ENCODE results near the gene ERC1. TPM values are rescaled to one million over a fixed set of nuclear protein-coding genes. Genes with fewer than 3 reads are reported as not detected.

Gene ERC1
- 10 to 100 TPM; 53.2 to 53.4 TPM for total RNA-seq
- long read RNA-seq, partial matches to known transcripts, result 11 of 32 reads
- long read RNA-seq, other reads (novel, unspliced or antisense), result 21 of 32 reads

DNA sequence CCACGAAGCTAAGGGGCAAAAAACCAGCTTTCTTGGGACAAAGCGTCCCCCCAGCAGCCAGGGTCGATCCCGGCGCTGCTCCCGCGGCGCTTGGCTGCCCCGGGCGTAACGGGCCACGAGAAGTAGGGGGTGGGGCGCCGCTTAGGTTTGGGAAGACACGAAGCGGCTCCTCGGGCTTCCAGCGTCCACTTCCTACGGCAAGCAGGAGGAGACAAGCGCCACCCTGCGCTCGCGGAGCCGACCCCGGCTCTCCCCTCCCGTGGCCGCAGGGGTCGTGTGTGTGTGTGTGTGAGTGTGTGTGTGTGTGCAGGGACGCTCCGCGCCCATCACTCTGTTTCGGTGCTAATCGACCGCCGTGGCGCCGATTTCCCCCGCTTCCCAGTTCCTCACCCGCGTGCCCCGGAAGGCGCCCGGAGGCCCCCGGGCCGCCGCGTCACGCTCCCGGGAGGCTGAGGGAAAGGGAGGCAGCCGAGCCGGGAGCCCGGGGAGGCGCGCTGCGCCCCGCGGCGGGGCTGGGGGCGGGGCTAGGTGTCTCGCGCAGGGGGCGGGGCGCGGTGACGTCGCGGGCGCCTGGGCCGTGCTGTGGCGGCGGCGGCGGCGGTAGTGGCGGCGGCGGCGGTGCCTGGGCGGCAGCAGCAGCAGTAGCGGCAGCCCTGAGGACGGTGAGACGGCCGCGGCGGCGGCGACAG is at the start of gene ERC1:
ERC1 (plus strand) TSS at position 563 of the 689 bp plus-strand sequence. CDS start 36,681 bp downstream, outside the sequence.
- DNase-seq (peak; percentile 93), ATAC-seq (peak; percentile 95 to 97)
- intact Hi-C loops (cut with DNase I), result no loop called here

DNA sequence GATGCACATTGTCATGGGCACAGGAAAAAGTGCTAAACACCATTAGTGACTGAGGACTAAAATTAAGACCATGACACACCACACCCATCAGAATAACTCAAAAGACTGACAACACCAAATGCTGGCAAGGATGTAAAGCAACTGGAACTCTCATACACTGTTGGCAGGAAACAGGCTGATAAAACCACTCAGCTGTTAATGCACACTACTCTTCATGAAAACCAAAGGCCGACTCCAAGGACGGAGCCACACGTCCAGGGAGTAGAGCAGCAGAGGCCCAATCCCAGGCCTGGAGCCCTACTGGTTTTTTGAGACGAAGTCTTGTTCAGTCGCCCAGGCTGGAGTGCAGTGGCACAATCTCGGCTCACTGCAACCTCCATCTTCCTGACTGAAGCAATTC is 48.0 kb upstream of the ERC1 start:
- peak; percentile 45 to 88 for ATAC-seq
- intact Hi-C loops (cut with DNase I), result loop anchor here (10.0 kb wide), 2 partner anchors 368 to 378 kb away; no protein-coding TSS in a partner anchor

GRCh38 chr12:944211-944610 is 46.8 kb upstream of the ERC1 start:
- no peak for ATAC-seq
- intact Hi-C loops (cut with DNase I), result loop anchor here (10.0 kb wide), 2 partner anchors 369 to 379 kb away; no protein-coding TSS in a partner anchor
- DNase-seq, result no peak

More for the DNA sequence above, 48.0 kb upstream of the ERC1 start:
- no peak for DNase-seq

GRCh38 chr12:946212-946611 is 44.8 kb upstream of the ERC1 start:
- ATAC-seq, result no peak
- DNase-seq, result no peak
- intact Hi-C loops (cut with DNase I), result loop anchor here (5.0 to 10.0 kb wide), 3 partner anchors 146 to 381 kb away; no protein-coding TSS in a partner anchor

DNA sequence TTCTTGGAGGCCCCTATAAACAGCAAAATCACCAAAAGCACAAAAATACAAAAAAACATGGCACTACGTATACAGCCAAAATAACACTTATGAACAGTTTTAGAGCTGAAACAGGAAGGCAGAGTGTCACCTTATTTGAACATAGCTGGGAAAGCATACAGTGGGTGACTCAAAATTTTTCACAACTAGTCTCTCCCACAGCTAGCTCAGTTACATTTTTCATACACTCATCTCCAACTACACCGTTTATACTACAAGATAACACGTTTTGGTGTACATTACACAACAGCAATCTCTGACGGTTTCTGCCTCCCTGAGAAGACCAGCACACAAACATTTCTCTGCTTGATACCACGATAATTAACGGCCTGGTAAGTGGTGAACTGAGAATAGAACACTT is 44.4 kb upstream of the ERC1 start:
- intact Hi-C loops (cut with DNase I), result loop anchor here (5.0 to 10.0 kb wide), 3 partner anchors 146 to 382 kb away; no protein-coding TSS in a partner anchor
- DNase-seq, result no peak
- ATAC-seq, result no peak

- intact Hi-C loops (cut with DNase I), result loop anchor here (5.0 to 10.0 kb wide), 3 partner anchors 144 to 383 kb away; no protein-coding TSS in a partner anchor
- ATAC-seq (no peak), DNase-seq (no peak)
These were observed 42.8 kb upstream of the ERC1 start for GRCh38 chr12:948238-948637.

DNA sequence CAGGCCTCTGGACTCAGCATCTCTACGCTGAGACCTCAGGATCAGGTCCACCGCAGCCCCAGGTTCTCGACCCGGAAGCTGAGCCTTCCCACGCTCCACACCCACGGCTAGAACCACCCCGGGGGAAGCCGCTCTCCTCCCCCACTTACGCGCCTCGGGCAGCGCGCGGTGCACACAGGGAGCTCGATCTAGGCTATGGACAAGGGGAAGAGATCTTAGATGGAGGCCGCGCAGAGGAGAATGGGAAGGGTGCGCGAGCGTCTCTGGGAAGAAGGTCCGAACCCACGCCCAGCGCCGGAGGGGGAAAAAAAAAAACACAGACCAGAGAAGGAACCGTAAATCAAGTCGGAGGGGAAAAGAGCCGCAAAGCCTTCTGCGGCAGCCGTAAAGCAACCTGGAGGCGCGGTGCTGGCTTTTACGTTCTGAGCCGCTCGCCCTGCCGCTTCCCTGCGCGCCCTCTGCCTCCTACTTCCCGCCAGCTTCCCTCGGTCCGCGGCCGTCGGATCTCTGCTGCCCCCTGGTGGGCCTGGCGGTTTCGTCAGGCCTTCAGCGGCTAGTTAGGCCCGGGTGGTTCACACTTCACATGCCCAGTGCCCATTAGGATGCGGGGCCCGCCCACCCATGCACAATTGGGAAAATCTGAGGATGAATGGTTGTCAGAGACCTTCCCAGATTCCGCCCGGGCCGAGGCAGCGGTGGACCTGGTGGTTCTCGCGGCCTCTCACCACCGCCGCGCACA is 41.4 kb upstream of the ERC1 start, which contains the start of gene RAD52:
RAD52 (minus strand) TSS at position 242 of the 739 bp plus-strand sequence. CDS start 16,636 bp downstream, outside the sequence.
- peak; percentile 97 to 98 for ATAC-seq
- DNase-seq, result peak; percentile 98
- intact Hi-C loops (cut with DNase I), result loop anchor here (5.0 to 10.0 kb wide), 3 partner anchors 143 to 385 kb away; no protein-coding TSS in a partner anchor

DNA sequence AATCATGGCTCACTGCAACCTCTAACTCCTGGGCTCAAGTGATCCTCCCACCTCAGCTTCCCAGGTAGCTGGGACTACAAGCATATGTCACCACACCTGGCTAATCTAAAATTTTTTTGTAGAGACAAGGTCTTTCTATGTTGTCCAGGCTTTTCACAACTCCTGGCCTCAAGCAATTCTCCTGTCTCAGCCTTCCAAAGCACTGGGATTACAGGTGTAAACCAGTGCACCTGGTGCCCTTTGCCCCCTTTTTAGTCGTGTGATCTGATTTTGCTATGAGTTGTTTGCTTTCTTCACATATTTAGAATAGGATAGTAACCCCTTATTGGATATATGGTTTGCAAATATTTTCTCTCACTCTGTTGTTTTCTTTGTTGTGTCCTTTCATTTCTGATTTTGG is 39.8 kb upstream of the ERC1 start:
- intact Hi-C loops (cut with DNase I), result no loop called here
- ATAC-seq, result no peak

DNA sequence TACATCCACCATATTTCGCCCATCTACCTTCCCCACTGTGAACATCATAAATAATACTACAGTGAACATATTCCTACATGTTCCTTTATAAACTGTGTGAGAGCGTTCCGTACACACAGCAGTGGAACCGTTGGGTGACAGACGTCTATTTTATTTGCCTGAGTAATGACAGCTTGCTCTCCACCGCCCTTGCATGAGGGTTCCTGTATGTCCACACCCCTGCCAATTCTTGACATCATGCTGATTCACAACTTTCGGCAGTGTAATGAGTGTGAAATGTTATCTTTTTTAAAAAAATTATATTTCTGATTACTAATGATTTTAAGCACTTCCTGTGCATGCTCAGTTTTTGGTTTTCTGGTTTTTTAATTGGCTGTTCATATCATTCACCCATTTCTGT is 37.2 kb upstream of the ERC1 start:
- DNase-seq (no peak), ATAC-seq (no peak)
- intact Hi-C loops (cut with DNase I), result no loop called here

More for the DNA sequence above, 39.8 kb upstream of the ERC1 start:
- no peak for DNase-seq

DNA sequence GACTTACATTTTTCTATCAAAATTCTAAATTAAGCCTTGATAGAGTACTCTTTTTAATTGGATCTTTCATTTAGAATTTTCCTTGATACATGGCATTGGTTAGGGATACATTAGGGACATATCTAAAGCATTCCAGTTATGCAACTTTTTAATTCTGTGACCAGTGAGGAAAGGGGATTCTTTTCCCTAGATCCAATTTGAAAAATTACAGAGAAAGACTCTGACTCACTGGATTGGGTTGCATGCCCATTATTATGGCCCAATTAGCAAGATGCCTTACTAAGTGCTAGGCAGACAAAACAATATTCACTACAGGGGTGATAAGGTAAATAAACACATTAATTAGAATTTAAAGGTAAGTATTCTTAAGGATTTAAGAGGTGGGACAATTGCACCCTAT is 36.3 kb upstream of the ERC1 start:
- ATAC-seq (no peak), DNase-seq (no peak)
- intact Hi-C loops (cut with DNase I), result no loop called here

DNA sequence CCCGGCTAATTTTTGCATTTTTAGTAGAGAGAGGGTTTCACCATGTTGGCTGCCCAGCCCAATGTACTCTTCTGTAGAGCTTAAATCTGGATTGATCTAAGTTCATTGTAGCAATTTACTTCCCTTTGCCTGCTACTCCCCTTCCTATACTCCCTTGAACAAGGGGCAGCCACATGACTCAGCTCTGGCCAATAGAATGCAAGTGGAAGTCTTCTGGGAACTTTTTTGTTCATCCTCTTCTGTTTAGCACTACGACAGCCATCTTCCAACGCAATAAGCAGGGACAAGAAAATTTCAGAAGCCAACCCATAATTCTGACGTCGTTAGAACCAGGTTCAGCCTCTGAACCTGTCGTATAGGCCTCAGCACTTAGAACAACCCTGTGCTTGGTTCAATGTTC is 35.1 kb upstream of the ERC1 start:
- DNase-seq (no peak), ATAC-seq (no peak)
- intact Hi-C loops (cut with DNase I), result no loop called here

DNA sequence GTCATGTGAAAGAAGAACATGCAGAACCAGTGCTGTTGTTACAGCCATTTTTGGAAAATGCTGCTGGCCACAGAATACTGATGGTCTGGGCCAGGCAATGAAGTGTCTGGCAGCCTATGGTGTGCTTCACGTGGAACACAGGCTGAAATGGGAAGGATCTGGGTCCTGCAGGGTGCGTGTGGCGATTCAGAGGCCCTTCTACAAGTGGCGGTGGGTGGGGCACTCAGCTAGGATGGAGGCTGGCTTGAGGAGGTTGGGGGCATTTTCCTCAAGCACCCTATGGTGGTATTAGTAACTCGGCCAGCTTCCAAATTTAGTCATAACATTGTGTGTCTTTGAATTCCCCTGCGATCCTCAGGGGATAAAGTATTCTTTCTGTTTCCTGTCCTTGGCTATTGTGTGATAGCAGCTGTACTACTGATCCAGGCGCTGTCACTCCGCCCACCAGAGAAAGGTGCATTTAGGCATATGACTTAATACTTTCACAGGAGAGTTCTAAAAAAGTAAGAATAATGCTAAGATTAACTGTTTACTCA is 32.4 kb upstream of the ERC1 start:
- no peak for DNase-seq
- intact Hi-C loops (cut with DNase I), result no loop called here
- ATAC-seq, result peak; percentile 38 to 51

GRCh38 chr12:966724-967123 is 24.3 kb upstream of the ERC1 start:
- DNase-seq, result no peak
- ATAC-seq, result no peak
- intact Hi-C loops (cut with DNase I), result no loop called here

DNA sequence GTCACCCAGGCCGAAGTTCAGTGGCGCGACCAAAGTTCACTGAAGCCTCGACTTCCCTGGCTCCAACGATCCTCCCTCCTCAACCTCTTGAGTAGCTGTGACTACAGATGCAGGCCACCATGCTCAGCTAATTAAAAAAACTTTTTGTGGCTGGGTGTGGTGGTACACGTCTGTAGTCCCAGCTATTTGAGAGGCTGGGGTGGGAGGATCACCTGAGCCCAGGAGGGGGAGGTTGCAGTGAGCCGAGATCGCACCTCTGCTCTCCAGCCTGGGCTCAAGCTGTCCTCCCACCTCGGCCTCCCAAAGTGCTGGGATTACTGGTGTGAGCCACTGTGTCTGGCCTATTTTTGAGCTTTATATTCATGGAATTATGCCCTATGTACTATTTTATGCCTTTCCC is 23.4 kb upstream of the ERC1 start:
- intact Hi-C loops (cut with DNase I), result no loop called here
- ATAC-seq (no peak), DNase-seq (no peak)

GRCh38 chr12:968545-968944 is 22.5 kb upstream of the ERC1 start:
- intact Hi-C loops (cut with DNase I), result no loop called here
- DNase-seq (no peak), ATAC-seq (no peak)

- no peak for DNase-seq
- intact Hi-C loops (cut with DNase I), result no loop called here
- no peak for ATAC-seq
These were observed 21.2 kb upstream of the ERC1 start for GRCh38 chr12:969821-970220.

DNA sequence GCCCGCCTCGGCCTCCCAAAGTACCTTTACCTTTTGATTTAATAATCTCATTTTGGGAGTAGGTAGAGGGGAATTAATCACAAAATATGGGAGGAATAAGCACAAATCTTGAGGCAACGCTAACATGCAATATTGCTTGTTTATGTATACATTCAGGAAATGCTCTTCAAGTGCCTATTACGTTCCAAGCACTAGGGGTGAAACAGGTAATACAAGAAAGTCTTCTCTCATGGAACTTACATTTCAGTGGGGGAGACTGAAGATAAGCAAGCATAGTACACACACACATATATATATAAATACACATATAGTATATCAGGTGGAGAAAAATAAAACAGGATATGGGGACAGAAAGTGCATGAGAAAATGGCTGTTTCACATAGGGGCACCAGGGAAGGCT is 19.0 kb upstream of the ERC1 start:
- intact Hi-C loops (cut with DNase I), result no loop called here
- no peak for ATAC-seq
- no peak for DNase-seq

GRCh38 chr12:974271-974862 is 16.7 kb upstream of the ERC1 start:
- intact Hi-C loops (cut with DNase I), result no loop called here
- ATAC-seq (no peak), DNase-seq (no peak)

- DNase-seq, result no peak
- intact Hi-C loops (cut with DNase I), result no loop called here
- ATAC-seq, result no peak
These were observed 14.4 kb upstream of the ERC1 start for GRCh38 chr12:976644-977043.
